Lower leg skin (tissue), 4 donors: ENCODE results near the gene ELFN2. TPM values are rescaled to one million over a fixed set of nuclear protein-coding genes. Genes with fewer than 3 reads are reported as not detected.

ENCODE experiments used
- DNase-seq, 2 donors: peaks; one replicate each; pipeline ENCODE4 v3.0.0-alpha.2; 2019; ENCODE audit warnings: low spot score in 2 of 2
- H3K4me3 ChIP-seq: fragments of 200-600 bp; sonication (generic); 2 replicates; pipeline ENCODE4 v1.5.1; 2017; ENCODE audit warnings: mild to moderate bottlenecking, low read depth; ENCODE audit not compliant: poor library complexity, severe bottlenecking
- CTCF ChIP-seq, 3 donors: fragments of 450-650 bp; IDR thresholded peaks; one replicate each; pipeline ENCODE4 v1.5.1; 2016; ENCODE audit warnings: antibody characterized with exemption in 3 of 3, mild to moderate bottlenecking in 3 of 3, moderate library complexity in 2 of 3
- POLR2A ChIP-seq, 2 donors: fragments of 450-650 bp; IDR thresholded peaks; one replicate each; pipeline ENCODE4 v1.6.1; 2016 to 2017; ENCODE audit warnings: antibody characterized with exemption in 2 of 2, mild to moderate bottlenecking in 1 of 2, moderate library complexity in 1 of 2
- WGBS, 2 donors: methylation state at CpG; one replicate each; pipeline ENCODE4 v1.1.5; 2018; 5-methylcytosine and 5-hydroxymethylcytosine counted together
- intact Hi-C: fragments of 100-400 bp; cut with DNase I; formaldehyde crosslinking; loops from one replicate; pipeline ENCODE4 v1.15.0; 2023; ENCODE audit warnings: low total_unique reads
- total RNA-seq, 4 donors: library from RNA; depleted of rRNA; stranded (reverse); fragments of >200 nt; gene quantifications; one replicate each; pipeline ENCODE4 v1.1.0, GENCODE V29; 2016

Gene ELFN2
- total RNA-seq, 4 donors from 2014 or later: 0.26 to 1.5 (median 0.82) TPM

- no peak for DNase-seq
- TF ChIP-seq POLR2A (IDR thresholded peaks at IDR 0.05): no peak
- TF ChIP-seq CTCF (IDR thresholded peaks at IDR 0.05): no peak
- no peak overlapping the region for H3K4me3 ChIP-seq
- 20 to 44% methylated on average over 10 to 14 of the region's 14 CpGs for whole genome bisulfite sequencing, 2 donors
- intact Hi-C loops: no loop called here
Observed at GRCh38 chr22:37378642-37379058, 48.6 kb downstream of the ELFN2 start.

DNA sequence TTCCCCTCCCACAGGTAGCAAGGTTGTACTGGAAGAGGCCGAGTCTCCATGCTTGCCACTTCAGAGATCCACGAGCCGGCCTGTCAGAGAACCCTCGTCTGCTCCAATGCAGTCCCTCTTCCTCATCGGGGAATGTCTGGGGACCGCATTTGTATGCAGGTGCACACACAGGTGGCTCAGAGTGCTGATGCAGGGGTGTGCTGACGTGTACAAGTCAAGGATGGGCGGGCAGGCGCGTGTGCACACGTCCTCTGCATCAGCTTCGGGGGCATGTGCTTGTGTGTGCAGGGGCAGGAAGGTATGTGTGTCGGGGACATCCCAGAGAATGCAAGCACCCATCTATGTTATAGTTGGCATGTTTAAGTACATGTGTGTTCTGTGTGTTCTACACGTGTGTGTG is 49.4 kb downstream of the ELFN2 start:
- H3K4me3 ChIP-seq: no peak overlapping the region
- DNase-seq: no peak
- TF ChIP-seq CTCF (IDR thresholded peaks at IDR 0.05): no peak
- TF ChIP-seq POLR2A (IDR thresholded peaks at IDR 0.05): no peak
- intact Hi-C loops: no loop called here
- WGBS, 2 donors: 57% methylated on average over 14 of the region's 14 CpGs

GRCh38 chr22:37377138-37377537 is 50.1 kb downstream of the ELFN2 start:
- no peak overlapping the region for H3K4me3 ChIP-seq
- DNase-seq: no peak
- no peak for TF ChIP-seq CTCF (IDR thresholded peaks at IDR 0.05)
- TF ChIP-seq POLR2A (IDR thresholded peaks at IDR 0.05): no peak
- intact Hi-C loops: no loop called here
- WGBS, 2 donors: 75 to 80% methylated on average over 3 of the region's 3 CpGs

- DNase-seq: no peak
- TF ChIP-seq POLR2A (IDR thresholded peaks at IDR 0.05): no peak
- no peak for TF ChIP-seq CTCF (IDR thresholded peaks at IDR 0.05)
- intact Hi-C loops: no loop called here
- H3K4me3 ChIP-seq: no peak overlapping the region
- 42 to 49% methylated on average over 3 of the region's 3 CpGs for WGBS, 2 donors
Observed at GRCh38 chr22:37376643-37377042, 50.6 kb downstream of the ELFN2 start.

DNA sequence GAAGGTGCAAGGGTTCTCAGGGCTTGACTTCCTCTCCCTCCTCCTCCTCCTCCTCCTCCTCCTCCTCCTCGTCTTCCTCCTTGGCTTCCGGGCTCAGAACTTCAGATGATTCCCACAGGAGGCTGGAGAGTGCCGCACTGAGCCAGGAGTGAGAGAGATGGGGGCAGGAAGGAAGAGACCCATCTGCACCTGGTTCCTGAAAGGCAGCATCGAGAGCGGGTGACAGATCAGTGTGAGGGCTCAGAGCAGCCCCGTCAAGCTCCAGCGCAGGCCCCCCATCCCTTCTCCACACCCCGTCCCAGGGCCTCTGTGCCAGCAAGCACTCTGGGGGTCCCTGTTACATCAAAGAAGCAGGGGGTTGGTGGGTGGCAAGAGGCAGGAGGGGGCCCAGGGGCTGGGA is 51.5 kb downstream of the ELFN2 start:
- intact Hi-C loops: no loop called here
- WGBS, 2 donors: 55 to 56% methylated on average over 8 of the region's 8 CpGs
- no peak for TF ChIP-seq CTCF (IDR thresholded peaks at IDR 0.05)
- no peak for TF ChIP-seq POLR2A (IDR thresholded peaks at IDR 0.05)
- H3K4me3 ChIP-seq: no peak overlapping the region
- DNase-seq: no peak

GRCh38 chr22:37374571-37374970 is 52.7 kb downstream of the ELFN2 start:
- intact Hi-C loops: no loop called here
- H3K4me3 ChIP-seq: no peak overlapping the region
- TF ChIP-seq POLR2A (IDR thresholded peaks at IDR 0.05) (no peak), CTCF (IDR thresholded peaks at IDR 0.05) (no peak)
- 94% methylated on average over 34 to 35 of the region's 35 CpGs for WGBS, 2 donors
- DNase-seq: no peak
